NK-92 (cell line): Measurements from ENCODE around the gene LINGO3.

Source experiments
- DNase-seq: peaks from one replicate; lab custom pipeline; 2025; ENCODE audit not compliant: unreplicated experiment; lab: John Stamatoyannopoulos, UW

Gene LINGO3

DNA sequence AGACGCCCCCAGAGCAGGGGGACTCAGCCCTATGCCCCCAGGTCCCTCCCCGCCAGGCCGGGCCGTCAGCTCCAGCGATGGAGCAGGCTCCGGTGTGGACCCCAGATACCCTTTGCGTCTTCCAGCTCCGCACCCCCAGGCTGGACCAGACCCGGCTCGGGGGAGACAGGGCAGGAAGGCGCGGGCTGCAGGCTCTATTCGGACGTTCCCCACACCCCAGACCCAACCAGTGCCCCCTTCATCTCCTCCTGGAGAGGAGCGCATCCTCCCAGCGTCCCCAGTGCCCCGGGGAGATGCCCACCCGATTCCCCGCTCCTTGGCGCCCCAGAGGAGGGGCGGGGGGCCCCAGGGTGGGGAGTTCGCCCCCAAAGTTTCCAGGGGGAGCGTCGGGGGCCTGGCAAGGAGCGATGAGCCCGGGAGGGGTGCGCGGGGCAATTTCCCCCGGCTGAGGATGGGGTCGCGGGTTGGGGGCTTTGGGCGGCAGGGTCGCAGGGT, 389 bp downstream of the LINGO3 start:
- DNase-seq: no peak

DNA sequence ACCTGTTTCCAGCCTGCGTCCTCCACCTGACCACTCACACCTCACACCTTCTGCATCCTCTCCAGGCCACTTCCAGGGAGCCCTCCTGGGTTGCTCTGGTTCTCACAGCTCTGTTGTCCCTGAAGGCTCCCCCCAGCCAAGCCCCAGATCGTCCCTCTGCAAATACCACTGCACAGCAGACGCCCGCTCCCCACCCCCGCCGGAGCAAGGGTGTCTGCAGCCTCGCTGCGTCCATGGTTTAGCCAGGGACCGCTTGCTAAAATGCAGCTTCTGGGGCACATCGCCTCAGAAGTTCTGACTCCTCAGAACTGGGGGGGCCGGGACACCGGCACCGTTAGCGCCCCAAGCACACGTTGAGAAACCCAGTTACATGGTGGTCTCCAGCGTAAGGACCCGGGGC, 983 bp downstream of the LINGO3 start:
- no peak for DNase-seq

DNA sequence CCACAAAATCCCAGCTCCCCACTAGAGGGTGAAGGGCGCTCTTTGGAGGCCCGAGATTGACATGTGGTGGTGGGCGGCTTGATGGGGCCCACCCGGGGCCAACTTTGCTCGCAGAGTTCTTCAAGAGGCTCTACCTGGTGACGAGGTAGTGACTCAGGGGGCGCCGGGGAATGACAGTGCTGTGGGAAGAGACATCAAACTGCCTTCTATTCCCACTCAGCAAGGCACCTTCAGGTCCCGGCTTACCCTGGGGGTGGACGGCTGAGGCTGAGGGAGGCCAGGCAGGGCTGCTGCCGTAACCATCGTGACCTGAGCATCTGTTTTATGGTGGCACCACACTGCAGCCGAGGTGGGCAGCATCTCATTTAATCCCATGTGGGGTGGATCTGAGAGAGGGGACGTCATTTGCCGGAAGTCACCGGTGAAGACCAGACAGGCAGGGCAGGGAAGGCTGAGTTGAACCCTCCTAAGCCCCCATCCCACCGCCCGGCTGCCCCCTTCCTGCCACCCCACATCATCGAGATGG, 1.6 kb downstream of the LINGO3 start:
- DNase-seq: no peak

DNA sequence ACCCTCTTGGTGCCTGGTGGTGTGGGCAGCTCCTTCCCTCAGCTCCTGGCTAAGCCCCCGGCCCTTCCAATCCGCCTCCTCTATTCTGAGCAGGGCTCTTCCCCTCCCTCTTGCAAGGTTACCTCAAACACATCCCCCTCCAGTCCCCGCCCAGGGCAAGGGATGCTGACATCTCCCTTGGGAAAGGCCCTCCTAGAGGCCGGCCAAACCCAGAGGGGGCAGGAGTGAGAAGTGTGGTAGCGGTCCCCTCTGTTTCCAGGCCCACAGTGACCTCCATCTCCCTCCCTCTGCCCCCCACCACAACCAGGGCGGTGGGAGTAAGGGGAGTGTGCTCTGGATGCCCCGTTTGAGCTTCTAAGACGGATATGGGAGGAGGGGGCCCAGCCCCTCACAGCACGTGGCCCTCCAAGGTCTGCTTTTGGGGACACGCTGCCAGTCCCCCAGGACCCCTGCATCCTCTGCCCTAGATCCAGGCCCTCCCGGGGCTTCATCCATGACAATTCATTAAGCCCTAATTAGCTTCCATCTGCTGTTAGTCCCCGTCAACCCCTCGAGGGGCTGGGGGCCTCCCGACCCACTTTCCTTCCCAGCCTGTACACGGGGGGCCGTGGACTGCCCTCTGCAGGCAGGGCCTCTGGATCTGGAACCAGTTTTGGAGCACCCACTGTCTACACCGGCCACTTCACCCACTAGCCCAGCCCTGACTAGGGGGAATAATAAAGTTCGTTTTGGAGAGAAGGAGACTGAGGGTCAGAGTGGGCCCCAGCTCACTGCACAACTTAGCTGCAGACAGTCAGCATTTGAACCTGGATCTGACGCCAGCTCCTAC, 2.3 kb downstream of the LINGO3 start:
- no peak for DNase-seq

DNA sequence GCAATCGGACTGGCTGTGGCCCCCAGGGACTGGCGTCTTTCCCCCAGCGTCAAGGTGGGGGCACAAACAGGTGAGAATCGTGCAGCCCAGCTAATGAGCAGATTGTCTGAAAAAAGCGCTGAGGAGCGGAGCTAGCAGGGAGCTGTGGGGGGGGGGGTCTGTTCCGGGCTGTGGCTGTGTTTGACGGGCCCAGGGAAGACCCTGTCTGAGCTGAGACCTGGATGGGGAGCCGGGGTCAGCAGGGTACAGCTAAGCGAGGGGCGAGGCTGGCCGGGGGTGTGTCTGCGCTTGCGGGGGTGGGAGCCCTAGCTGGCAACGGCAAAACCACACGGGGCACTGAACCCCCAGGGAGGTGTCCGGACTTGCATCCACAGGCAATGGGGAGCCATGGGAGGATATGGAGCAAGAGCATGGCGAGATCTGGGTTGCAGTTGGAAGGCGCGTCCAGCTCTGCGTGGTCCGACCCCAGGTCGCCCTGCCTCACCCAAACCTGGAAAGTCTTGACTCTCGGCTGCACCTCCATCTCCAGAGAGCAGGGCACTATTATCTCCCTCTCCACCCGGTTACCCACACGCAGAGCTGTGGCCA, 4.6 kb downstream of the LINGO3 start:
- no peak for DNase-seq

DNA sequence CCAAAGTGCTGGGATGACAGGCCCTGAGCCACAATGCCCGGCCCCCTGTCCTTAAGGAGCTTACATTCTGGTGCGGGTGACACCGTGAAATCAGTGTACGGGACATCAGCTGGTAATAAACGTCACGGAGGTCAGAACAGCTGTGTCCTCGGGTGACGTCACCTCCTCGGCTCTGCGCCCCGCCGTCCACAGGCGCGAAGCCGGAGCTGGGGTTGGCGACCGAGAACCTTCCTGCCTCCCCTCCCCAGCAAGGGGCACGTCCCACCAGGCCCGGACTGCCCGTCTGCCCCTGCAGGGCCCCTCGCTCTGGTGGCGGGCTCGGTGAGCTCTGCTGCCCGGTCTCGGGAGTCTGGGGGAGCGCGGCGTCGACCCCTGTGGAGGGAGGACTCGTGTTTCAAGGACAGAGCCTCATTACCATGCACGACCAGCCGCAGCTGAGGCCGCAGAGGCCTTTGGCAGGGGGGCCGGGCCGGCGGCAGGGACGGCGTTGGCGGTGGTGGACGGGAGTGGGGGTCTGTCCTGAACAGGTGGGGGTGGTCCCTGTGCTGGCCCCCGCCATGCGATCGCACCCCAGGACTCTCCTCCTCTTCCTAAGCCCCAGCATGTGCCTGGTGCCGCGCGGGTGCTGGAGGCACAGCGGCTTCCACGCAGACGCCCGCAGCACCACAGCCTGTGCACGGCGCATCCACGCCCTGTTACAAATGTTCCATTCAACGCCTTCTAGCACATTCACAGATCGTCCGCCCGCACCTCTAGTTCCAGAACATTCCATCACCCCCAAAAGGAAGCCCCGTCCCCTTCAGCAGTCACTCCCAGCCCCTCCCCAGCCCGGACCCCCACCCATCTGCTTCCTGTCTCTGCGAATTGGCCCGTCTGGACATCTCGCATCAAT, 5.4 kb downstream of the LINGO3 start:
- DNase-seq: no peak

DNA sequence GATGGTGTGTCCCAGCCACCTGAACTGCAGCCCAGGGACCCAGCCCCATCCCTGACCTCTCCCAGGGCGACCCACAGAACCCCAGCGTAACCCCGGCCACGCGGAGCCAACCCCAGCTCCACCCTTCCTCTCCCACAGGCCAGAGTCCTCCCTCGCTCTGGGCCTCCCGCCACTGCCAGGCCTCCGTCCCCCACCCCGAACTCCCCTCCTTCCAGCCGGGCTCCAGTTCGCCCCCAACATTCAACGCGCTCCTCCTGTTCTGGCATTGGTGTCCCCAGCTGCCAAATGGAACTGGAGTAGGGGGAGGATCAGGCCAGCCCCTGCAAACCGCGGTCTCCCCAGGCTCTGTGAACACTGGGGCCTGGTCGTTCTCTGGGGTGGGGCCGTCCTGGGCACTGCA, 7.4 kb downstream of the LINGO3 start:
- no peak for DNase-seq

DNA sequence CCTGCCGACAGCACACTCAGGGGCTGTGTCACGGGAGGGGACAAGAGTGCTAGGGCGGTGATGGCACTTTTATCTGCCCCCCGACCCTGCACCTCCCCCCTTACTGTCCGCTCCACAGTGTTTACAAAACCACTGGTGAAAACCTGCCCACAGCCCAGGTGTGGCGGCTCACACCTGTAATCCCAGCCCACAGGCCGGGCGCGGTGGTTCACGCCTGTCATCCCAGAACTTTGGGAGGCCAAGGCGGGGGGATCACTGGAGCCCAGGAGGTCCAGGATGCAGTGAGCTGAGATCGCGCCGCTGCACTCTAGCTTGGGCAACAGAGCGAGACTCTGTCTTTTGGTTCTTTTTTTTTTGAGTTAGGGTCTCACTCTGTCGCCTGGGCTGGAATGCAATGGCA, 11.8 kb downstream of the LINGO3 start:
- no peak for DNase-seq

DNA sequence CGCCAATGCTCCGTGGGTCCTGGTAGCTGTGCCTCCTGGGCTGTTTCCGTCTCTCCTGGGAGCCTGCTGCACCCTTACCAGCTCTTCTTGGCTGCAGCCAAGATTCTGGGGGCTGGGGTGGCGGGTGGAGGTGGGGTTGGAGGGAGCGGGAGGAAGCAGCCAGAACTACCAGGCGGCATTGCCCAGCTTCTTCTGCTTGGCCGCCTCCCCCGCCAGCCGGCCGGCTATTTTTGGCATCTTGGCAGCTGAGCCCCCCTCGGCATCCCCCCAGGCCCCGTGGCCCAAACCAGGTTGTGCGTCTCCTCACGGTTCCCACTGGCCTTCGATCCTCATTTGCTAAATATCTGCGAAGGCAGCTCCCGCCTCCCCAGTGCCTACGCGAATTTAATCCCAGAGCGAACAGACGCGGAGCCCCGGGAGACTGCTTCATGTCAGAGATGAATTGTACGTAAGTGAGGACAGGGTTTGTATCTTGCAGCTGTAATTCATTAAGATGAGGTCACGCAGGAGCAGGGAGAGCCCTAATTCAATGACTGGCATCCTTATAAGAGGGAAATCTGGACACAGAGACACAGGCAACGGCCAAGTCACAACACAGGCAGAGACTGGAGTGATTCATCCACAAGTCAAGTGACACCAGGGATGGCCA, 13.1 kb downstream of the LINGO3 start:
- DNase-seq: no peak

DNA sequence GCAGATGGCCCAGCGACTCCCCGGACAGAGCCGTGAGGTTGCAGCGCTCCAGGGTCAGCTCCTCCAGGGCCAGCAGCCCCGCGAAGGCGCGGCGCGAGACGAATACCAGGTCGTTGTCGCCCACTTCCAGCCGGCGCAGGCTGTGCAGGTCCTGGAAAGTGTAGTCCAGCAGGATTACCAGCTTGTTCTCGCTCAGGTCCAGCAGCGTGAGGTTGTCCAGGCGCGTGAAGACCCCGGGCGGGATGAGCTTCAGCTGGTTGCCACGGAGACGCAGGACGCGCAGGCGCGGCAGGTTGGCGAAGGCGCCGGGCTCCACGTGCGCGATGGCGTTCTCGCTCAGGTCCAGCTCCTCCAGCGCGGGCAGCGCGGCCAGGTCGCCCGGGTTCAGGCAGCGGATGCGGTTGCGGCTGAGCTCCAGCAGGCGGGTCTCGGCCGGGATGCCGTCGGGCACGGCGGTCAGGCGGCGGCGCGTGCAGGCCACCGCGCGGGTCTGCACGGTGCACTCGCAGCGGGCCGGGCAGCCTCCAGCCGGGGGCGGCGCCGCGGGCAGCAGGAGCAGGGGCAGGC, 16.7 kb downstream of the LINGO3 start:
- DNase-seq: no peak

DNA sequence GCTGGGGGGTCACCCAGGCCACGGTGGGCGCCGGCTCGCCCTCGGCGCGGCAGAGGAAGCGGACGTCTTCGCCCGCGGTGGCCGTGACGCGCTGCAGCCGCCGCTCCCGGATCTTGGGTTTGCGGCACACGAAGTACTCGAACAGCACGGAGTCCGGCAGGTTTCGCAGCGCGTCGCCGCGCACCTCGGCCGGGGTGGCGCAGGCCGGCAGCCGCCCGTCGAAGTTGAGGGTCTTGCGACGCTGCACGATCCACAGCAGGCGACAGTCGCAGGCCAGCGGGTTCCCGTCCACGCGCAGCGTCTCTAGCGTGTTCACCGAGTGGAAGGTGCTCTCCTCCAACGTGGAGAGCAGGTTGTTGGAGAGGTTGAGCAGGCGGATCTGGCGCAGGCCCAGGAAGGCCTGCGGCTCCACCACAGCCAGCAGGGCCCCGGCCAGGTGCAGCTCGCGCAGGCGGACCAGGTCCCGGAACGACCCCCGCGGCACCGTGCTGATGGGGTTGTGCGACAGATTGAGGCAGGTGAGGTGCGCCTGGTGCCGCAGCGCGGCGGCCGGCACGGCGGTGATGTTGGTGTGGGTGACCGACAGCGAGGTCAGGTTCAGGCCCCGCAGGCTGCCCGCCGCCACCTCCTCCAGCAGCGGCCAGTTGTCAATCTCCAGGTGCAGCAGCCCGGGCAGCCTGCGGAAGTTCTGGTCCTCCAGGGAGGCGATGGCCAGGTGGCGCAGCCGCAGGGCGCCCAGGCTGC, 17.3 kb downstream of the LINGO3 start:
- DNase-seq: no peak

DNA sequence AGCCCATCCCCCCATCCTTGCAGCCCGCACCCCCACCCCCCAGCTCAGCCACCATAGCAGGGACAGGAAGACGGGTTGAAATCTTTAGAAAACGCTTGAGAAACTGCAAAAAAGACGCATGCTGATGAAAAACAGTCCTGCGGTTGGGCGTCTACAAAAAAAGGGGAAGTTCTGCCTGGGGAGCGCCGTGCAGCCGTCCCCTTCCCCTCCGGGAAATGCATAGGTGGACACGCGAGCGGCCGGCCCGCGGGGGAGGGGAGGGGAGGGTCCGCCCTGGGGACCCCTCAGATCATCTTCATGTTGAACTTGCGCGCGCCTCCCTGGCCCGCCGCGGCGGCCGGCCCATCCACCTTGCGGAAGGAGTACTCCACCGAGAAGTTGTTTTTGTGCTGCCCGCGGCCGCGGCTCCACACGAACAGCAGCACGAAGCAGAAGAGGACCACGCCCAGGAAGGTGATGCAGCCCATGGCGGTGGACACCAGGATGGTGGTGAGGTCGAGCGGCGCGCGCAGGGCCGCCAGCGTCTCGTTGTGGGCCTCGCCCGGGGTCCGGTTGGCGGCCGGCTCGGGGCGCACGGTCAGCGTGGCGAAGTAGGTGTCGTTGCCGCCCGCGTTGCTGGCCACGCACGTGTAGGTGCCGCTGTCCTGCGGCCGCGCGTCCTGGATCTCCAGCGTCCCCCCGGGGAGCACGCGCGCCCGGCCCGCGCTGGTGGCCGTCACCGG, 18.1 kb downstream of the LINGO3 start:
- DNase-seq: no peak

DNA sequence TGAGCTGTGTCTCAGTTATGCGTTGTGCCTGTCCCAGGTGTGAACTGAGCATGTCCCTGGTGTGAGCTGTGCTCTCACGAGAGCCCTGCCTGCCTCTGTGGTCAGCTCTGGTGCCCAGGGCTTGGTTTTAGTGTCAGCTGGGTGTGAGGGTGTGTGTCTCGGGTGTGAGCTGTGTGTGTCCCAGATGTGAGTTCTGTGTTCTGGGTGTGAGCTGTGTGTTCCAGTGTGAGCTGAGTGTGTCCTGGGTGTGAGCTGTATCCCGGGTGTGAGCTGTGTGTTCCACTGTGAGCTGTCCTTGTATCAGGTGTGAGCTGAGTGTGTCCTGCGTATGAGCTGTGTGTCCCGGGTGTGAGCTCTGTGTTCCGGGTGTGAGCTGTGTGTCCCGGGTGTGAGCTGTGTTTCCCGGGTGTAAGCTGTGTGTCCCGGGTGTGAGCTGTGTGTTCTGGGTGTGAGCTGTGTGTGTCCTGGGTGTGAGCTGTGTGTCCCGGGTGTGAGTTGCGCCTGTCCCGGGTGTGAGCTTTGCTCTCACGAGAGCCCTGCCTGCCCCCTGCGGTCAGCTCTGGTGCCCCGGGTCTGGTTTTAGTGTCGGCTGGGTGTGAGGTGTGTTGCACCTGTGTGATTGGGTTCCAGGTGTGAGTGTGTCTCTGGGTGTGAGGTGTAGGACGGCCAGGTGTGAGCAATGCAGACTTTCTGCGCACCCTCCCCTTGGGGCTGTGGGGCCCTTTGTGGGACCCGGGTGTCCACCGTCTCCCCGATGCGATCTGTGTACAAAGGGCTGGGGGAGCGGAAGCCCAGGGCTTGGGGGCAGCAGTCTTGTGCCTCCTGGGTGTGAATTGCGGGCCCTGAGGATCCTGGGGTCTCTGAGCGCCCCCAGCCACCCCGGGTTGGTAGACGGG, 18.9 kb downstream of the LINGO3 start:
- DNase-seq: no peak

DNA sequence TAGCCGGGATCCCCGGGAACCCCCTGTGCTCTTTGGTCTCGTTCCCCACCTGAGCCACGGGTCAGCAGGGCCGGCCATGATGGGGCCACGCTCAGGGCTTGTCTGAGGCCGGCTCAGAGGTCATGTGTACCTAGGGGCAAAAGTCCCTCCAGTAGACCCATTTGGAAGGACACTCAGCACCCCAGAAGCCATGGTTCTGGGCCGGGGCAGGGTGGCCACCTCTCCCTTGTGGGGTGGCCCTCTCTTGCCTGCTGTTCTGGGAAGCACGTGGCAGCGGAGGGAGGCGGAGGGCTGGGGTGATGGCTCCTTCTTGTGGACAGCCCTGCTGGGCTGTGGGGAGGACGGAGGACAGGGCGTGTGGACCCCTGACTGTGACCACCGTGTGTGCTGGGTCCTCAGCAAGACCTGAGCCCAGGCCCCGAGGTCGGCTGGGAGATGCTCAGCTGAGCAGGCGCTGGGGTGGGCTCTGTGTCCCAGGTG, 19.6 kb downstream of the LINGO3 start:
- DNase-seq: no peak

DNA sequence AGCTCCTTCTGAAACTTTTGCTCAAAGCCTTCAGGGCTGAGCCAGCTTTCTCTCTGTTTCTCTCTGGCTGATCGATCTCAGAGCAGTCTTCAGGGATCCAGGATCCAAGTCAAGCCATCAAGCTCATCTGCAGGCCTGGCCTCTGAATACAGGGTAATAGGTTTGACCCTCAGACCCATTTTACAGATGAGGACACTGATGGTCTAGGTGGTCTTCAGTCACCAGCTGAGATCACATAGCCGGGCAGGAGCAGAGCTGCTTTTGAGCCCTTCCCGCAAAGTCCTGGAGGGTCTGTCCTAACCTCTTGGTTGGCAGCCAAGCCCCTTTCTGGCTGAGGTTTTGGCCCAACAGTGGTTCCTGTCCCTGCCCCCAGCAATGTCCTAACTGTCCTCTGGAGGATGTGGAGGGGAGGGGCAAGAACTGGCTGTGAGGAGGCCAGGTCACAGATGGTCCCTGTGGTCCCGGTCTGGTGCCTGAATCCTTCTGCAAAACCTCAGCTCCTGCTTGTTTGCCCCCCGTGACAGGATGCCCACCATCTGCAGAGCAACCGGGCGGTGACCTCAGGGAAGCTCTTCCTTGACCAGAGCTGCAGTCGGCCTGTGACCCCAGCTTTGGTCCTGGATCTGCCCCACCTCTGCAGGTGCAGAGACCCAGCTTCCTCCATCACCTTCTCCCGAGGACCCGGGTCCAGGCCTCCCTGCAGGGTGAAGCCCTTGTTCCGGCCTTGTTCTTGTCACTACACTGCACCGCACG, 20.2 kb downstream of the LINGO3 start:
- DNase-seq: no peak

DNA sequence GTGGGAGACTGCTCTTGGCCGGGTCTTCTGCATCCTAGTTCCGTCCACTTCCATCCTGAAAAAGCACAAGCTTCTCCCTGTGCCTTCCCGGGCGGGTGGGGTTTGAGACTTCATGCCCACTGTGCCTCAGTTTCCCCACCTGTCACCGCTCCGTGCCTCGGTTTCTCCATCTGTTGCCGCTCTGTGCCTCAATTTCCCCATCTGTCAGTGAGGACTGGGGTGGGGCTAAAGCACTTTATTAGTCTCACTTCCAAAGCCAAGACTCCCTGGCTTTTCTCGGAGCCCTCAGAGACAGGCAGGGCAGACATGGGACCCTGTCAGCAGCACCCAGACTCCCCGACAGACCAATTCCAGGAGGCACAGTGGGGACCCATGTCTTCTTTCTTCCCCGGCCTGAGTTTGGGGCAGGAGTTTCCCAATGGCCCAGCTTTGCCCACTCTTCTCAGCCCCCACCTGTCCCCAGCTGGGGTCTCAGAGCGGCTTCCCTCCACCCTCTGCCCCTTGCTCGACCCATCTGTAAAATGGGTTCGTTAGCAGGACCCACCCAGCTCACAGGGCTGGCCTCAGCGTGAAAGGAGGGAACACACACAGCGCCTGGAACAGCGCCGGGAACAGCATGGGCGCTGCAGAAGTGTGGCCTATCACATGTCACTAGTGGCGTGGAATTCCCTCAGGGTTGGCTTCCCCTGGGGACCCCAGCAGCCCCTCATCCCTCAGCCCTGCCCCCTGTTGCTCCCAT, 21.4 kb downstream of the LINGO3 start:
- DNase-seq: no peak
